ENCODE measurements around the gene WDFY3.

Gene WDFY3

GRCh38 chr4:84944947-84945346 is 21.5 kb downstream of the WDFY3 start:
- no peak for DNase-seq

- DNase-seq: no peak
These were observed 25.5 kb downstream of the WDFY3 start for GRCh38 chr4:84940960-84941359.

- no peak for DNase-seq
These were observed 27.4 kb downstream of the WDFY3 start for GRCh38 chr4:84939113-84939512.

- DNase-seq: no peak
These were observed 28.2 kb downstream of the WDFY3 start for GRCh38 chr4:84938316-84938715.

- DNase-seq: no peak
These were observed 29.0 kb downstream of the WDFY3 start for GRCh38 chr4:84937381-84937977.

GRCh38 chr4:84936123-84936522 is 30.4 kb downstream of the WDFY3 start:
- DNase-seq: no peak

GRCh38 chr4:84932462-84932861 is 34.0 kb downstream of the WDFY3 start:
- DNase-seq: no peak

- no peak for DNase-seq
These were observed 34.5 kb downstream of the WDFY3 start for GRCh38 chr4:84931961-84932360.

- no peak for DNase-seq
These were observed 35.2 kb downstream of the WDFY3 start for GRCh38 chr4:84931274-84931673.

- no peak for DNase-seq
These were observed 38.4 kb downstream of the WDFY3 start for GRCh38 chr4:84928089-84928488.

GRCh38 chr4:84927428-84927827 is 39.1 kb downstream of the WDFY3 start:
- DNase-seq: no peak

GRCh38 chr4:84925558-84925957 is 40.9 kb downstream of the WDFY3 start:
- DNase-seq: no peak

GRCh38 chr4:84924434-84924833 is 42.1 kb downstream of the WDFY3 start:
- no peak for DNase-seq

GRCh38 chr4:84920617-84921016 is 45.9 kb downstream of the WDFY3 start:
- DNase-seq: no peak

GRCh38 chr4:84917869-84918600 is 48.5 kb downstream of the WDFY3 start:
- DNase-seq: no peak

- DNase-seq: no peak
These were observed 49.2 kb downstream of the WDFY3 start for GRCh38 chr4:84917086-84917821.

- DNase-seq: no peak
These were observed 50.3 kb downstream of the WDFY3 start for GRCh38 chr4:84916227-84916626.

GRCh38 chr4:84915396-84915780 is 51.1 kb downstream of the WDFY3 start:
- DNase-seq: no peak

- no peak for DNase-seq
These were observed 51.6 kb downstream of the WDFY3 start for GRCh38 chr4:84914686-84915395.

GRCh38 chr4:84913176-84913575 is 53.3 kb downstream of the WDFY3 start:
- no peak for DNase-seq

- no peak for DNase-seq
These were observed 53.7 kb downstream of the WDFY3 start for GRCh38 chr4:84912741-84913140.

GRCh38 chr4:84908876-84909275 is 57.6 kb downstream of the WDFY3 start:
- DNase-seq: no peak

GRCh38 chr4:84907145-84907544 is 59.3 kb downstream of the WDFY3 start:
- no peak for DNase-seq

GRCh38 chr4:84905646-84906045 is 60.8 kb downstream of the WDFY3 start:
- no peak for DNase-seq

All from activated CD8-positive, alpha-beta memory T cell treated with anti-CD3 and anti-CD28 coated beads, Interleukin-2, amount 50 U/mL, for 48 hours (primary cell).